Epidermal melanocyte (primary cell): Measurements from ENCODE around the gene GABRB3.

ENCODE experiments used
- DNase-seq: peaks from one replicate; pipeline ENCODE4 v3.0.0; 2011; ENCODE audit warnings: low spot score; ENCODE audit not compliant: insufficient read length

GABRB3 gene

DNA sequence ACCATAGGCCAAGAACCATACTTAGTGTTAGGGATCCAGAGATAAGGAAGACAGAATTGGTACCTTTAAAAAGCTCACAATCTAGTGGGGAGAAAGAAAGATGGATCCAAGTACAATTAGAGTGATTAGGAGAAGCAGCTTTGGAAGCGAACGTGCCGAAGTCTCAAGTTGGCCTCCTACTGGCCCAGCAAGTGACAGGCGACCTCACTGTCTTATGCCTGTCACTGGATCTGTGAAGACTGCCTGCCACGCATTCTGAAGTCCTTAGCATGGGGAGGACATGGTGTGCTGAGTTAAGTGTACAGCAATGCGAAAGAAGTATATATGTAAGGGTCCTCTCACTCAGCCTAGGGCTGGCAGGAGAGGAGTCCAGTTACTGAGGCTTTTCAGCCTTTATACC is 141.0 kb downstream of the GABRB3 start:
- DNase-seq: no peak

DNA sequence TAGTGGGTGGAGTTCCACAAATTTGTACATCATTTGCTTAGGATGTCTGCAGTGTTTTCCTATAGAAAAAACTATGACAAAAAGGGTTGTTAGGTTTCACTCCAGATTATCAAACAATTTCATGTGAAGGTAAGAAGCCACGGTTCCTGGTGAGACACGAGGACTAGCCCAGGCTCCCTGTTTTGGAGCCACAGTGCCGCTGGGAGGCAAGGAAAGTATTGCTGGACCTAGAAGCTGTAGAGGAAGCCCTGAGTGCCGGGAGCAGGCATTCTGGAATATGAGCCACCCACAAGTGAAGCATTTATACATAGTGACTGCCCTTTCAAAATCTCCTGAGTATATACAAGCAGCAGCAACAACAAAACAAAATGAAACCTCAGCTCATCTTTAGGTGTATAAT is 142.0 kb downstream of the GABRB3 start:
- DNase-seq: no peak

DNA sequence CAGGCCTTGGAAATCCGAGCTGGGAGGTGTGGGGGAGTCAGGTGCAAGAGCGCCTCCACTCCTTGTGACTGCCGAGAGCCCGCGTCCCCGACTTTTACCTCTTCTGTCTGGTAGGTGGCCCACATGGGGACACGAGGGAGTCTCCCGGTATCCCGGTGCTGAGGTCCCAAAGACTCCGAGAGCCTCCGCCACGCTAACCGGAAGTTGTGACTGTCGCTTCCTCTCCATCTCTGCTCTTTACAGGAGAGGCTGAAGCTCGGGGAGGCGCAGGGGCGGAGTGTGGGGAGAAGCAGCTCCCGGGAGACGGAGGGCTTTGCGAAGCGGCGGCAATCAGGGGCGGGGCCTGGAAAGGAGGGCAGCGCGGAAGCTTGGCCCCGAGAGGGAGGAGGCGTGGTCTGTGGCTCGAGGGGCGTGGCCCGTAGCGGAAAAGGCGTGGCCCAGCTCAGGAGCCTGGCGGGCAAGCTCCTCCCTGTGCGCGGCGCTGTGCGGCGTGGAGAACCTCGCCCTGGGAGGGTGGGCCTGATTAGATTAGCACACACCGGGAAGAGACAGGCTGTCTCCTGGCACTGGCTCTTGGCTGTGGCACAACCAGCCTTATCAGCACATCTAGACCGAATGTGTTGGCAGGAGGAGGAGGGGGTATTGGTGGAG is 143.9 kb downstream of the GABRB3 start:
- DNase-seq: no peak

GRCh38 chr15:26628071-26628470 is 144.8 kb downstream of the GABRB3 start:
- DNase-seq: no peak

- no peak for DNase-seq
Measured at GRCh38 chr15:26624128-26624527, 148.7 kb downstream of the GABRB3 start.

GRCh38 chr15:26623071-26623470 is 149.8 kb downstream of the GABRB3 start:
- no peak for DNase-seq

GRCh38 chr15:26621816-26622215 is 151.1 kb downstream of the GABRB3 start:
- no peak for DNase-seq

DNA sequence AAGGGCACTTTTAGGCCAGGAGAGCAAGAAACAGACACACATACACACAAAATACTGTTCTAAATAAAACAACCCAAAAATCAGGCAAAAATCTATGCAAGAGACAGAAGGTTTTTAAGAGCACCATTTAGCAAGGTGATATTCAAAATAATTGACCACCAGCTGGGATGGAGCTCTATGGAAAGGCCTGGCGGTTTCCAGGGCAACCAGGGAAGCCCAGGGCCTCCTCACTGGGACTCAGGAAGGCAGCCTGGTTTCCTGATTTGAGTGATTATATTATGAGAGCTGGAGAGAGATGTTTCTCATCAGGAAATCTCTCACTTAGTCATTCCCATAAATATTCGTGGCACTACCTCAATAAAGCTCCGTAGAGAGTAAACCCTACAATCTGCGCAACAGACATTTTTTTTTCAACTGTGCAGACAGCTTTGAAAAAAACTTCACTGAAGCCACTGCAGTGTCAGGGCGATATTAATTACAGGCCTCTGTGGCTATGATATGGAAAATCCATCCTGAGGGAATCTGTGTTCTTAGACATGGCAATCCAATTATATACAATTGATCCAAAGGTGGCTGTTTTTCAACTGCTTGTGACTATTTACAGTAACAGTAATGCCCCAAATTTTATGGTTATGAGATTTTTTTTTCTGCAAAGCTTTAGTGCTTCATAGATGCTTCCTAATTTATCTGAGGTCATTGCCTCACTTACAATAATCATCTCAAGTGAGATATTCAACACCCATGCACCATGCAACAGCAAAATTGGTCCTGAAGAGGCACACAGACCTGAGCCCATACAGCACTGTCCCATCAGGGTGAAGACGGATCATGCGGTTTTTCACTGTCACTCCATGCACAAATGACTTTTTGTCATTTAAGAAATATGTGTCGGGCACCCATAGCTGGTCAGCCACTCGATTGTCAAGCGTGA is 152.1 kb downstream of the GABRB3 start:
- DNase-seq: no peak

DNA sequence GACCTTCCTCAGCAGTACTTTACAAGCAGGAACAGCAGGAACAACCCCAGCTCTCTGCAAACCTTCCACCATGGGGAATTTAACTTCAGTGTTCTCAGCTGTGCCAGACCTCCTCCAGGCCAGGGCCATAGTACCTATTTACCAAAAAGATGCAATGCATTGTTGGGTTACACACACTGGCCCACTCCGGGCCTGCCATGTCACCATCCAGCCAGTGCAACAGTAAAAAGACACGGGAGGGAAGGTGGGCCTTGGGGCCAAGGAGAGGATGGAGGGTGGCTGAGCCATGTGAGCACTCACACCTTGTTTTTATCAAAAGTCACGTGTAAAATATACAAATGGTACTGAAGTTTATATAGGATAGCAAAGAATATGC is 157.0 kb downstream of the GABRB3 start:
- no peak for DNase-seq

GRCh38 chr15:26615188-26615926 is 157.5 kb downstream of the GABRB3 start:
- DNase-seq: no peak

DNA sequence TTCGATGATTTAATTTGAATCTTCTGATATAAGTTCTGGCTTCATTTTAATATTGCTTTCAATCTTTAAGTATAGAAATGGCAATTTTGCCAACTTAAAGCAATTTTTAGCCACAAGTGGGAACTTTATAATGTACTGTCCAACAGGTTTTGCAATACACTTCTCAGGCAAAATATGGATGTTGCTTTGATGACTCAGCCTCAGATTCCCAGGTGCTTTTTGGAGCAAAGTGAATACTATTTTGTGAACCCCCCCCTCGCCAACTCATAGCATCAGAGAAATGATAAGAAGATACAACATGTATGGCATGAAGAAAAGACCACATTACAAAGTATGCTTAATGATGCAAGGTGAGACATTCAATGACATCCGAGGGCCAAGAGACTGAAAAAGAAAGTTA is 158.1 kb downstream of the GABRB3 start:
- DNase-seq: no peak

- no peak for DNase-seq
Measured at GRCh38 chr15:26598704-26599103, 174.2 kb downstream of the GABRB3 start.

- DNase-seq: no peak
Measured at GRCh38 chr15:26595611-26596010, 177.3 kb downstream of the GABRB3 start.

- DNase-seq: no peak
Measured at GRCh38 chr15:26590676-26591075, 182.2 kb downstream of the GABRB3 start.

- no peak for DNase-seq
Measured at GRCh38 chr15:26582840-26583239, 190.0 kb downstream of the GABRB3 start.

- no peak for DNase-seq
Measured at GRCh38 chr15:26580943-26581342, 191.9 kb downstream of the GABRB3 start.

DNA sequence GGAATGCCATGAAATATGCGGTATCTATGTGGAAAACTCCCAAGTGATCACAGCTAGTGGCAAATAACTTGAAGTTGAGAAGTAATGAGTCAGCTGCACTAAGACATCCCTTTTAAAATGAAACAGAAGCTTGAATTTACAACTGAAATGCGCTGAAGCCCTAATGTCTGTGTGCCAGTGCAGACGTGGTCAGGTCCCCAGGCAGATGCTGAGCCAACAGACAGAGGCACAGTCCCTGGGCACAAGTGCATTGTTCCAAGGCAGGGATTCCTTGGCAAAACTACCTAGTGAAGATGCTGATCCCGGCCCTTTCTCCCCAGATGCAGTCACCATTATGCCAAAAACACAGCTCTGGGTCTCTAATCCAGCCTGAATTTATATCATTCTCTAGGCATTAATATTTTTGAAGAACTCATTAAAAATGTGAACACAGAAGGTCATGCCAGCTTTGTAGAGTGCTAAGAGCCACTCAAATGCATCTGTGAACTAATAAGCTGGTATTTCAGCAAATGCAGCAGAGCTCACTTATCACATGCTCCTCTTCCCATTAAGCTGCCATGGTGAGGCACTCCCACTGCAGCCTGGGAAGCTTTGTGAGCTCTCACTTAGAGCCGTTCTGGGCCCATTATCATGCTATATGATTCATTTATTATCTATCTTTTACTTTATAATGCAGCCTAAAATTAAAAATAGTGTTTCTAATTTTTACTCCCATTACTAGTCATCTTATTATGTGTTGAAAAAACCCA is 200.1 kb downstream of the GABRB3 start:
- no peak for DNase-seq

- DNase-seq: no peak
Measured at GRCh38 chr15:26571346-26571745, 201.5 kb downstream of the GABRB3 start.

DNA sequence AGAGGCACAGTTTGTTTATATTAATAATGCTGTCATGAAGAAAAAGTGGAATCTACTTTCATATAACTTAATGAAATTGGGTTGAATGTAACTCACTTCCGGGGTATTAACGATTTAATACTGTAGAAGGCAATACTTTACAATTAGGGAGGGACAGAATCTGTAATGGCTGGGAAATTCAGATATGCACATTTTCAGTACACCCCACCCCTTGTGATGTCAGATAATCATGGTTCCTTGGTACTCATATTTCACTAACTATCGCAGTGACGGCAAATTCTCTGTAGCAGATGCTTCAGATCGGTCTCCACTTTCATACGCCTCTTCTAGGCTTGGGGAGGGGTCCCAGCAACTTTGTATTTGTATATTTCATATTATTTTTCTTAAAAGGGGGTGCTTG is 207.3 kb downstream of the GABRB3 start:
- no peak for DNase-seq

GRCh38 chr15:26564361-26564760 is 208.5 kb downstream of the GABRB3 start:
- DNase-seq: no peak

DNA sequence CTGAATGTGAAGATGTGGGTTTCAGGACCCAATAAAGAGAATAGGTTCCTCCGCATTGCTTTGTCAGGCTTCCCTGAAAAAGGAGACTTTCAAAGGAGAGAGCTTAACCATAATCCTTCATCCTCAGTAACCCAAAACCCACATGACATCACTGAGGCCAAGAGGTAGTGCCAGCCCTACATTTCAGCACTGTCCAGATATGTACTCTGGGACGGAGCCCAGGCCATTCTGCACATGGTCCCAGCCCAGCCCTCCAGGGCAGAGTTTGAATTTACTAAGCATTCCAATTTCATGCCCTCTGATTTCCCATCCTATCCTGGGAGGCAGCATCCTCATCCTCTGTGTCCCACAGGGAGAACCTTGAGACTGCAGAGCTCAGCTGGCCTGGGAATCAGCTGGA is 210.5 kb downstream of the GABRB3 start:
- no peak for DNase-seq
